ENCODE results near the gene C9.
"Not testable (repeated sequence)": the region's sequence is repeated elsewhere in the genome, so short reads cannot be mapped to it uniquely, and the experiment has no call there.

C9 gene

DNA sequence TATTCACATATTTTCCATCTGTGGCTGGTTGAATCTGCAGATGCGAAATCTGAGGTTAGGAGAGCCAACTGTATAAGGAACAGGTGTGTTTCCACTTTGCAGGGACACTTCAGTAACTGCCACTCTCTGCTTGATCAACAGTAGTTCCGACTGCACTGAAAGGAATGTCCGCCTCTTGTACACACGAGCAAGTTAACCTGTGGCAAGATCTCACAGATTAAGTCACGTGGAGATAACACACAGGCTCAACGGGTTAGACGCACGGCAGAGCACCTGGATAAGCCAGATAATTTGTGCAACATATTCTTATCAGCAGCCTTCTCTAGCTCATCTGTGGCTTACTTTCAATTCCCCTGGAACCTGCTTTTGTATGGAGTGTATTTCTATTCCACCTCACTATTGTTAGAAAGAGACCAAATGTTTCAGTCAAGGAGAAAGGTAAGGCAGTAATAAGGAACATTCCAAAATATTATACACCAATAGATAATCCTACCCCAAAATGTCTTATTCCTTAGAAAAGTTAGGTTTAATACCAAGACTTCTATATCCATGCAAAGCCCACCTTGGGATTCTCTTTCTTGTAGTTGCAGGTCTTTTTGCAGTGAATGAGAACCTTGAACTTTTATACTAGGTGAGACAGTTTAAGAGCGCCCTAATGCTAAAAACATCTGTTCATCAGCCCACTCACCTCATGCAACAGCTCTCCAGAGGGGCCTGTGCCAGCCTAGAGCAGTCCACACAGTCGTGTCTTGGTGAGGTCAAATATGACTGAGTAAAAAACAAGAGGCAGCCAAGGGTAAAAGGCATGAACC is 6.5 kb upstream of the C9 start:
- no peak for DNase-seq

DNA sequence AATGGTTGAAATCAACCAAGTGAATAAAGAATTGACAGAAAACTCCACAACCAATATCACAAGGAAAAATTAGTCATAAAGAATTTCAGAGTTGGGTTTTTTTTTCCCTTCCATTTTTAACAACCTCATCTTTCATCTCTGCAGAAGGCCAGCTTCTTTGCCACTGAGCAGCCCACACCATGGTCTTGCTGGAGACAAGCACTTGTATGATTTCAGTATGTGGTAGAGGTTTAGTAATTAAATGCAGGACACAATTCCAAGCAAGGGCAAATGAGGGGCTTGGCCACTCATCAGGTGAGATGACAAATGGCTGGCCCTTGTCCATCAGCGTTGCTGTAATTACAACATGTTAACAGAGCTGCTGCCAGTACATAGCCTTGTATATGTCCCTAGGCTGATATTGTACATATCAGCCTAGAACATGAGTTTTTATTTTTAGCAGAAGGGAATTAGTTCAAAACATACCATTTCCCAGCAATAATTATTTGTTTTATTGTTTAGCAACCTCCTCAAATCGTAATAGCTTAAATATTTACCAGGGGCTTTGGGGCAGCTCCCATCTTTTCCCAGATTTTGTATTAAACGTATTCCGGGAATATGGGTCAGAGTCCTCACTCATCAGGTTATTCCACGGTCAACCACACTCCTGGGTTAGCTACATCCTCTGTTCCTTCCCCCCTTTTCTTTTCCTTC is 5.0 kb upstream of the C9 start:
- DNase-seq = no peak

DNA sequence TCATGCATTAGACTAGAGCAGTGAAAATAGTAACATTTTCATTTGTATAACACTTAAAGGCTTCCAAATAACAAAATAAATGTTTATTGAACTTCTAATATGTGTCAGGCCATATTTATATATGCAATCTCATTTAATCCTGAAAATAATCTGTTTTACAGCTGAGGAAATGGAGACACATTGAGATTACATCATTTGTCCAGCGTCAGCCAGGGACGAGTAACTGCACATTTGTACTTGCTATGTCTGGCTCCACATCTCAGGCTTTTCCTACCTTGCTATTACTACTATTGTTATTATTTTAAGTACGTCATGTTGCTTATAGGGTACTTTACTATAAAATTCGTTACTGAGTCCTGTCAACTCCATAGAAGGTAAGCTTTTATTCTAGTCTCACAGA is 3.8 kb upstream of the C9 start:
- no peak for DNase-seq

DNA sequence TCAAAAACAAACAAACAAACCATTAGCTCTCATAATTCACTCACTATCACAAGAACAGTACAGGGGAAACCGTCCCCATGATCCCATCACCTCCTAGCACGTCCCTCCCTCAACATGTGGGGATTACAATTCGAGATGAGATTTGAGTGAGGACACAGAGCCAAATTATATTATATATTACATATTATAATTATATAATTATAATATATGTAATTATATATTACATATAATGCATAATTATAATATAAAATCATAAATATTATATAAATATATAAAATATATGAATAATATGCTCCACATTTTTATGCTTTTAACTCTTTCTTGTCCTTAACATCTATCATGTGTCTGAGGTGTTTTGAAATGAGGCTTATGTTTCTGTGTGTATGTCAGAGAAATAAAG is 3.4 kb upstream of the C9 start:
- no peak for DNase-seq

DNA sequence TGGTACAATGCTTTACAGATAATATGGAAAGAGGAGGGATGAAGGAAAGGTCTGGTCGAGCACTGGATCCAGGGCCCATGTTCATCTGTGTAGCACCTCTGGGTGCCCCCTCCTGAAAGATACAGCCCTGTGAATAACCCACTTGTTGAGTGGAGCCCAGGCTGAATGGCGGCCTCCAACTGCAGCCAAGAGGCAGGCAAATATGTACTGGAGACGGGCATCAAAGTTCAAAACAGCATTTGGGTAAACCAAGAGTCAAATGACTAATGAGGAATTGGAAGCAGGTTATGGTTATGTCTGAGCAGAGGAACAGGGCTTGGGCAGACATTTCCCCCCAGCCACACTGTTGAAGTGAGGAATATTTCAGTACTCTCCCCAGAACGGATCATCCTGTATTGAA is 1.1 kb downstream of the C9 start:
- no peak for DNase-seq

DNA sequence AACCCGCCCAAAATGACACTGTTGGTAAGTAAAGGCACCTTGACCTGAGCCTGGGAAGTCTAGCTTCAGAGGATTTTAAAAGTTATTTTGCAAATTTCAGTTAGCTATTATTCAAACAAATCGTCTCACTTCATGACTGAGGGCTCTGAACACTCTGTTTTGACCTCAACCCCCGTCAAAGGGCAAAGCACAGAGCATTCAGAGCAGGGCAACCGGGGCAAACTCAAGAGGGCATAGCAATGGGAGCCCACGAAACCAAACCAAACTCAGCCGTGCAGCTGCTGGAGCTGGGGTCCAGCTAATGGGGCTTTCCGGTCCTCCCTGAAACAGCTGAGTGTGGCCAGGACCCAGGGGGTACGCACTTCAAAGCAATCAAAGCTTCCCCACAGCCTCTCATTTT is 1.6 kb downstream of the C9 start:
- DNase-seq = no peak

DNA sequence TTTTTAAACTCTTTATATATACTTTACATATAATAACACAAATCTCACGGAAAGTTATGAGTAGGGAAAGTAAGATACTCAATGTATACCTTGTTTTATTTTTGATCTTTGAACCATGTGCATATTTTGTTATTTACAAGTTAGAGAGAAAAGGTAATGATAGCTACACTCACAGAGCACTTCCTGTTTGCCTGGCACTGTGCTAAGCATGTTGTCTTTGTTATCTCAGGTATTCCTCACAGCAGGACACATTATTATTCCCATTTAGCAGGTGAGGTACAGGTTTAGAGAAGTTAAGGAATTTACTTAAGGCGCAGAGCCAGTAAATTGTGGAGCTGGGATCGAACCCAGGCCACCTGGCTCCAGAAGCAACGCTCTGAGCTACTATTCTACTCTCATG is 3.0 kb downstream of the C9 start:
- no peak for DNase-seq

DNA sequence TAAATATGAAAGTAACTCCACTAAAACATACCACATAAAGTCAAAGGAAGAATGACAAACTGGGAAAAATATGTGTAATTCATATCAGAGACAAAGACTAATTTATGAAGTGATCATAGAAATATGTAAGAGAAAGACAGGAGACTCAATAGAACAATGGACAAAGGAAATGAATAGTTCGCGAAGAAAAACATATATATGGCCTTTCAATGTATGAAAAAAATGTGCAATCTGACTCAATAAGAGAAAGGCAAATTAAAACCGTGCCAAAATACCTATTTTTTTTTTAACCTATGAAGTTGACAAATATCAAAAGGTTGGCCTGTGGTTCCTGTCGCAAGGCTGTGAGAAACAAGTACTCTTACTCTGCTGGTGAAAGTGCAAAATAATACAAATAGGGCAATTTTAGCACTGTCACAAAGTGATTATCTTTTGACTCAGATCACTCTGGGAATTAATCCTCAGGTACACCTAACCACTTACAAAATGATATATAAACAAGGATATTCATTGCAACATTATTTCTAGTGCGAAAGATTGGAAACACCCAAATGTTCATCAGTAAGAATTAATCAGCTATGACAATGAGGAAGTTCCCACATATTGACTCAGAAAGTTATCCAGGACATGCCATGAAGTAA is 3.7 kb downstream of the C9 start:
- no peak for DNase-seq

DNA sequence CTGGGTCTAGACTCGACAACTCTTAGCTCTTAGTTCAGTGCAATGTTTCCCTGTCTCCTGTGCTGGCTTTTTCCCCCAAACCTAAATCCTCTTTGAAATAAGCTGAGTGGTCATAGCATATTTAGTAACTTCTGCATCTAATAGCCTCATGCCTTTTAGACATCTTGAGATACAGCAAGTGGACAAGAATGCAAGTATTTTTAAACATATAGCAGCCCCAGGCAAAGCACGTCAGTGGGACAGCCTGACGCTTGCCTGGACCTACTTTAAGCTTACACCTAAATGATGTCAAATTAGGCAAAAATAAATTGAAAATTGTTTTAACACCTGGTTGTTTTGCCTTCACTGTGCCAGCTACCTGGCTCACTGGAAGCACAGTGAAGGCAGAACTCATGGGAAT is 8.0 kb downstream of the C9 start:
- no peak for DNase-seq

DNA sequence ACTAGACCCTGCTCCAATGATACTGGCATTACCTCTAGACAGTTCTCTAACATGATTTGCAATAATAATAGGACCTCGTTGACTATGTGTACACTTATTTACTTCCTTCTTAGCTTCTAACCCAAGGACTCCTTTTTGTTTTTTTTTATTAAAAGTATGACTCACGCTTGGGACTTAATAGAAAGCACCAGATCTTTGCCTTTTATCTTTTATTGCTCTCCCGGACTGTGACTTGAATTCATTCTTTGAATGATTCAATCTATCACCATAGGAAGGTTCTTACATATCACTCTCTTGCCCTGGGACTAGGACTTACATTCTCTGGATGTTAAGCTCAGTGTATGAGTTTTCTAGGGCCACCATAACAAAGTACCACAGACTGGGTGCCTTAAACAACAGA is 9.0 kb downstream of the C9 start:
- no peak for DNase-seq

DNA sequence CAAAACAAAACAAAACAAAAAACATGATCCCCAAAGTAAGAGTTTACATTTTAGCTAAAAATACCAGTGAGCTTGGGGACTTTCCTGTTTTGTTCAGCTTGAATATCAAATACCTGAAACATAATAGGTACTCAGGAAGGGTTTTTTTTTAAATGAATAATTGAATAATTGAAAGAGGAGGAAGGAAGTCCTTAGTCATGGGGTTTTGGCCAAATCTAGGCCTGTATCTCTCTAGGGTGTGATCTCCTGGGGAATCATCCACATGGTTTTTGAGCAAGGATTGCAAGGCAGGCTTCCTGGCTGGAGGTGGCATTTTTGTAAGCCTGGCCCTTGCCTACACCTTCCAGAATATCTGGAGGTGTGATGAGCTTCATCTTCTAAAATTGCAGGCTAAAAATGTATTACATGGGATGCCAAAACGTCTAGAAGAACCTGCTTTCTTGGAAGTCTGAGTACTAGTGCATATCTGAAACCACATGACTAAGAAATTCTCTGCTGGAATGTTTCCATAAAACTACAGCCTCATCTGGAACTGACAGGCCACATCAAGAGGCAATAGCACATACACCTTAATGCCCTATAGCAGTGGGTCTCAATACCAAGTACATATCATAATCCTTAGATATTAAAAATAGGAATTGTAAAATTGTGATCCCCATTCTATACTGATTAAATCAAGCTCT is 10.4 kb downstream of the C9 start:
- DNase-seq = no peak

DNA sequence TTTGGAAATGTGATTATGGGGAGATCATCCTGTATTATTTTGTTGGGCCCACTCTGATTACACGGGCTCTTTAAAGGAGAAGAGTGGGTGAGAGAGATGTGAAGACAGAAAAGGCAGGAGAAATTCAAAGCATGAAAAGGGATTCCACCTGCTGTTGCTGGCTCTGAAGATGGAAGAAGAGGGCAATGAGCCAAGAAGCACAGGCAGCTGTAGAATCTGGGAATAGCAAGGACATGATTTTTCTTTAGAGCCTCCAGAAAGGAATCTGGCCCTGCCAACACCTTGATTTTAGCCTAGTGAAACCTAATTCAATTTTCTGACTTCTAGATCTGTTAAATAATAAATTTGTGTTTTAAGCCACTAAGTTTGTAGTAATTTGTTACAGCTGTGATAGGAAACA is 11.3 kb downstream of the C9 start:
- no peak for DNase-seq

DNA sequence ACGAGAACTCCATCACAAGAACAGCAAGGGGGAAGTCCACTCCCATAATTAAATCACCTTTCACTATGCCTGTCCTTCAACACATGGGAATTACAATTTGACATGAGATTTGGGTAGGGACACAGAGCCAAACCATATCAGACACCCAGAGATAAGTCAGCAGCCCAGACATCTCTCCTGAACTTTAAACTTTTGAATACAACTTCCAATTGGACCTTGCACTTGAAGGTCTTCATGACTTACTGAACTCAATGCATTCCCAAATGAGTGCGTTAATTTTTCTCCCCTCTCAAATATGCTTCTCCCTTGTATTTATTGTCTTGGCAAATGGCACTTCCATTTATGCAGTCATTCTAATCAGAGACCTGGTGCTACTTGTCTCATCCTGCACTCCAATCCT is 12.1 kb downstream of the C9 start:
- DNase-seq = no peak

DNA sequence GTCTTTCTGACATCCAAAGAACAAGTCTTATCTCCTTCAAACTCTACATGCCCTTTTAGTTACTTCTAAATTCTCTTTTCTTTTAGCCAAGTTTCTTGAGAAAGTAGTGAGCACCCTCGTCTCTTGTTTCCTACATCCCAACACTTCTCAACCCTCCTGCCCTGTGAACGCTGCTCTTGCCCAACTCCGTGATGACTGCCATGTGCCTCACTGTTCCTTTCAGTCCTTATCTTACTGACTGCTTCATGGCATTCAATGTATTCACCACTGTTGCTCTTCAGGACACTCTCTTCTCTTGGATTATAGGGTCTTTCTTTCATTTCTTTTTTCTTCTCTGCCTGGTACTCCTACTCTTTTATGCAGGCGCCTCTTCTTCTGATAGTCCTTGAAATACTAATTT is 14.8 kb downstream of the C9 start:
- no peak for DNase-seq

DNA sequence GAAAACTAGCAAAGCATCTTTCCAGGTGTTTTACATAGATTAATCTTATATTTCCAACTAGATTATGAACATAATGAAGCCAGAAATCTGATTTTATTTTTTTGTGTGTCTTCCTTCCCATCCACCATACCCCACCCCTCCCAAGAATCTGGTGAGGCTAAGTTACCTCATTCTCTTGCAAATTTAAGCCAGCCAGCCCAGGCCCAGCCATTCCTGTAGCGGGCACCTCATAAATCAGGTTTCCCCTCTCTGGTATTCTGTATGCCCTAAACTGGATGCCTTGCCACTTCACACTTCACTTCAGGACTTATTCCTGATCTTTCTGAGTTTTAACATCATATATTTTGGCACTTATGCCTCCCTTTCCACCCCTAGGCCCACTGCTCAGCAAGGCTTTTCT is 21.8 kb downstream of the C9 start:
- no peak for DNase-seq

DNA sequence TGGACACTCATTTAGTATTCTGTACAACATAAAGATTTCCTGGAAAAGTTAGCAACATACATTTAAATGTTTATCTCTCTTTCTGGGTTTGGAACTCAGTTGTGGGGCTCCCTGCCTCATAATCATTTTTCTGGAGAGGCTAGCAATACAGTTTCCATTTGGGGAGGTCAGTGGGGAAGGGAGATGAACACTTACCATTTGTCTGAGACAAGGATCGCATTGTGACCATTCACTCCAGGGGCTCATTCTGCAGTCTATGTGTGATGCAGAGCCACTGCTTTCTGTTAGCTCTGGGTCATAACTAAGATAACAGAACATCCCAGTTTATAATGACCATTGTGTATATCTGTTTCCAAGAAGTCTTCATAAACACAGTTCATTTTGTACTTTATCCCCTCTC is 22.4 kb downstream of the C9 start:
- no peak for DNase-seq

DNA sequence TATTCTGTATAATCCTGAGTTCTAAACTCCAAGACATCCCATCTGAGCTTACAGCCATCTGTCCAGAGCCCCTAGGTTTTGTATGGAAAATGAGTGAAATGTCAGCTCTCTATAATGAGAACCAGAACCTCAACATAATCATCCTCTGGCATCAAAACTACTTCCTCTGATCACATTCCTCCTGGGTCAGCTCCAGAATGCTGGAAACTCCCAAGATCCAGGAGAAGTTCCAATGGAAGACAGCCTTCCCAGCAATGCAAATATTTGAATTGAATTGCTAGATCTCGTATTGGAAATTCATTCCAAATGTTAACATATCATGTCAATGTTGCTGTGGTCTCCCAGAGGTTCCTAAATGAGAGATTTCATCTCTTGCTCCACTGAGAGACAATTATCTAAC is 23.8 kb downstream of the C9 start:
- no peak for DNase-seq

DNA sequence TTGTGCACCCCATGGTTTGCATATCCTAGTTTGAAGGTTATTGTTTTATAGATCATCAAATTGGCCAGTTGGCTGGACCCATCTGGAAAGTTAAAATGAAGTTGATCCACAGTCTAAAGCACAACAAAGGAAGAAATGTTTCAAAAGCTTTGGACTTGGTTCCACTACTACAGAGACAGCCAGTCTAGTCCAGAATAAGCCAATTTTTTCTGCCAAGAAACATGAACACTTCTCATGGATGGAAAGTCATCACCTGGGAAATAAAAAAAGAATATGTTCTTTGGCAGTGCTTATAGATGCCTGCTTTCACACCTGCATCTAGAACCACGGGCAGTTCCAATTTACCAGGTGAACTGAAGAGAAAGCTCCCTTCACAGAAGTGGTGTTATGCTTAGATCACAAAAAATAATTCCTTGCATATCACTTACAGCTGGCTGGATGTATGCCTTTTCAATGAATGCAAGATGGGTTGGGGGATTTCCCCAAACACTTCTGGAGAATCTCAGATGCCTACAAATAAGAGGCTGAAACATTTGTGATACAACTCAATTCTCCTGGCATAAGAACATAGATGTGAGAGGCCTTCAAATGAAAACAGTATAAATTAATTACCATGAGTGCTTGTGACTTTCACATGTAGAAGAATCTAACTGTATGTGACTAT is 26.9 kb downstream of the C9 start:
- no peak for DNase-seq

DNA sequence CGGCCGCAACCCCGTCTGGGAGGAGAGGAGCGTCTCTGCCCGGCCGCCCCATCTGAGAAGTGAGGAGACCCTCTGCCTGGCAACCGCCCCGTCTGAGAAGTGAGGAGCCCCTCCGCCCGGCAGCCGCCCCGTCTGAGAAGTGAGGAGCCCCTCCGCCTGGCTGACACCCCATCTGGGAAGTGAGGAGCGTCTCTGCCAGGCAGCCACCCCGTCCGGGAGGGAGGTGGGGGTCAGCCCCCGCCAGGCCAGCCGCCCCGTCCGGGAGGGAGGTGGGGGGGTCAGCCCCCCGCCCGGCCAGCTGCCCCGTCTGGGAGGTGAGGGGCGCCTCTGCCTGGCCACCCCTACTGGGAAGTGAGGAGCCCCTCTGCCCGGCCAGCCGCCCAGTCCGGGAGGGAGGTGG is 30.0 kb downstream of the C9 start:
- not testable (repeated sequence) for DNase-seq

DNA sequence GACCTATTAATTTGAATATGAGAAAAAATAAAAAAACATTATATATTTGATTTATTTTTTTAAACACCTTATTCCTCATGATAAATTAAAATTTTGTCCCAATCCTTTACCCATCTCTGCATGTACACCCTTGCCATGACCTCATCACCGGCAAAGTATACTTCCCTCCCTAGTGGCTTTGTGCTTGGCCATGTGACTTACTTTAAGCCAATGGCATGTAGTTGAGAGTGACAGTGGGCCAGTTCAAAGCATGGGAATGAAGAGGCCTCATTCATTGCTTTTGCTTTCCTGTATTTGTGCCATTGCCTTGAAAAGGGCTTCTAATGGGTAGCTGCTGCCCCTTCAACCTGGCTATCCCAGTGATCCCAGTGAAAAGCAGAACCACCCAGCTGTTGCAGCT is 31.2 kb downstream of the C9 start:
- DNase-seq = no peak

DNA sequence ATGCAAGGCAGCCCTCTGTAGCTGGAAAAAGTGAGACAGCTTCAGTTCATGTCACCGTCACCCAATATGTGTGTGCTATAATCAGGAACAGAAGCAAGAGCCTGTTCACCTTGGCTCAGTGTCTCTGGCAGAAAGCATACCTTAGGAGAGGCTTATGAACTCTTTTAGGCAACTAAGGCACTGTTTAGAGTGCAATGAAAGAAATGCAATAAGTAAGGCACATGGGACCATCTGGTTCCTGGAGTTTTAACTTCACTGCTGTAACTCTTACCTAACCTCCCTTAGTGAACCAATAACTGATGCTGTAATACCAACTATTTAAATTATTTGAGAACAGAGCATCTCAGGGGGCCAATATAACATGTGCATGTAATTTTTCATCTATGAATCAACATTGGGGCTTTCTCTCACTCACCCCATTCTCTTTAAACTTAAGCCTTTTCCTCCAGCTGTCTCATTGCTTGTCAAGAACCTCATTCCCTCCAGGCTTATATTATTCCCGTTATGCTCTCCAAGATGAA is 32.4 kb downstream of the C9 start:
- no peak for DNase-seq

DNA sequence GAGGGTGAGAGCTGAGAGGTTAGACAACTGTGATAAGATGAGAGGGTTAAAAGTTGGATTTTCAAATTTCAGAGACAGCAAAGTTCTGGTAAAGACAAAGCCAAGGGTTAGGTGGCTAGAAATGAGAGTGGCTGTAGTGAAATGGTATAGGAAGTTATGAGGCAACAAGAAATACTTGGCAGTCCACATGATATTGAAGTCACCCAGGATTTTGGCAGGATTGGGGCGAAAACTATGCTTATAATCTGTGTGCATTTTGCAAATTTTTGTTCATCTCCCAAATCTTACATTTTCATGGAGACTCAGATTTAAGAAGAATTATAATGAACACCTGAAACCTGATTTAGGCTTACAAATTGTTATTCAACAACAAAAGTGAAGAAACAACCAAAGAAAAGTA is 35.6 kb downstream of the C9 start:
- DNase-seq = no peak

DNA sequence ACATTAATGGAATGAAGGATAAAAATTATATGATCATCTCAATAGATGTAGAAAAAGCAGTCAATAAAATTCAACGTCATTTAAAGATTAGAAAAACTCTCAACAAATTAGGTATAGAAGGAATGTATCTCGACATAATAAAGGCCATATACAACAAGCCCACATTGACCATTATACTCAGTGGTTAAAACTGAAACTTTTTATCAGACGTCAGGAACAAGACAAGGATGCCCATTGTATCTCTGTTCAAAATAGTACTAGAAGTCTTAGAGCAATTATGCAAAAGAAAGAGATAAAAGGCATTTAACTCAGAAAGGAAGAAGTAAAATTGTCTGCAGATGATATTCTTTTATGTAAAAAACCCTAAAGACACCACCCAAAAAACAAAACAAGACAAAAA is 40.8 kb downstream of the C9 start:
- DNase-seq = no peak

Data from kidney glomerular epithelial cell (primary cell).